ENCODE data around the gene NEUROG3.

Gene NEUROG3

DNA sequence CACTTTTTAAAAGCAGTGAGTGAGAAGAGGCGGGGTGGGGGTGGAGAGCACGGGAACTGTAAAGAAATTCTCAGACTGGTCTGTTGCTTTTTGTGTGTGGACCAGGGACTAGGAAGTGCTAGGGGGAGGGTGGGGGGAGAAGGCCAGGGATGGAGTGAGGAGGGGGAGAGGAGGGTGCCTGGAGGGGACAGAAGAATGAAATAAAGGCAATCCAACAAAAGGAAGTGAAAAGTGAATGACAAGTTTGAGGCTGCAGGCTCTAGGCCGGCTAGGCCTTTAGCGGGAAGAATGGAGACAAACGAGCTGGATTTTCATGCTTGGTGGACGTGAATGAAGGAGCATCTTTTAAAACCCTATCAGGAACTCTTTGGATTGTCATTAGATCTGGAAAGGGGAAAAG lies 13.7 kb downstream of the NEUROG3 start:
- CTCF ChIA-PET, result interaction anchor here (1.9 kb wide), 1 partner anchor 8 kb away, joined by 5 read pairs; no protein-coding TSS in a partner anchor
- Histone ChIP-seq H3K9me3 (ENCODE audit: control extremely low read depth in 1 of 5, control insufficient read depth in 4 of 5, insufficient read depth in 2 of 5, low read depth in 1 of 5, low read length in 4 of 5) (no peaks in the 10 kb centered on the region), H3K36me3 (ENCODE audit: control insufficient read depth in 4 of 4, insufficient read depth in 4 of 4, low read length in 3 of 4) (no peaks in the 10 kb centered on the region), H3K4me3 (ENCODE audit: control insufficient read depth in 1 of 7, extremely low read depth in 1 of 7, insufficient read depth in 4 of 7, low read depth in 2 of 7, low read length in 6 of 7) (no peak overlapping the region), H3K27me3 (replicated peaks in 2 of 5; ENCODE audit: control insufficient read depth in 4 of 5, insufficient read depth in 5 of 5, low read length in 4 of 5) (peaks cover 0 to 19% (median 11%) of the 10 kb centered on the region in 5 experiments), H3K27ac (ENCODE audit: insufficient read depth in 1 of 2, low read depth in 1 of 2, low read length in 2 of 2, poor library complexity in 1 of 2, severe bottlenecking in 2 of 2) (no peak overlapping the region), H3K4me1 (ENCODE audit: control extremely low read depth in 1 of 4, control insufficient read depth in 4 of 4, insufficient read depth in 4 of 4, low read length in 3 of 4) (peaks cover 0 to 7% (median 3%) of the 10 kb centered on the region in 4 experiments)
- POLR2A ChIA-PET, result no interaction called here
- DNase-seq, result no peak
- 95% methylated on average over 4 of the region's 6 CpGs for WGBS (ENCODE audit: insufficient coverage)

- peaks cover 0 to 7% (median 3%) of the 10 kb centered on the region in 4 experiments for H3K4me1 ChIP-seq (ENCODE audit: control extremely low read depth in 1 of 4, control insufficient read depth in 4 of 4, insufficient read depth in 4 of 4, low read length in 3 of 4)
- ChIA-PET CTCF (interaction anchor here (1.9 kb wide), 1 partner anchor 9 kb away, joined by 5 read pairs; no protein-coding TSS in a partner anchor), POLR2A (no interaction called here)
- peak; percentile 30 to 74 (median 66) for DNase-seq
- no peak overlapping the region for H3K4me3 ChIP-seq (ENCODE audit: control insufficient read depth in 1 of 7, extremely low read depth in 1 of 7, insufficient read depth in 4 of 7, low read depth in 2 of 7, low read length in 6 of 7)
- no CpG with 5 or more reads among the region's 2 CpGs for WGBS (ENCODE audit: insufficient coverage)
- H3K27me3 ChIP-seq (replicated peaks in 2 of 5; ENCODE audit: control insufficient read depth in 4 of 5, insufficient read depth in 5 of 5, low read length in 4 of 5), result peaks cover 0 to 13% (median 2%) of the 10 kb centered on the region in 5 experiments
- H3K36me3 ChIP-seq (ENCODE audit: control insufficient read depth in 4 of 4, insufficient read depth in 4 of 4, low read length in 3 of 4), result no peaks in the 10 kb centered on the region
- no peaks in the 10 kb centered on the region for H3K9me3 ChIP-seq (ENCODE audit: control extremely low read depth in 1 of 5, control insufficient read depth in 4 of 5, insufficient read depth in 2 of 5, low read depth in 1 of 5, low read length in 4 of 5)
- no peak overlapping the region for H3K27ac ChIP-seq (ENCODE audit: insufficient read depth in 1 of 2, low read depth in 1 of 2, low read length in 2 of 2, poor library complexity in 1 of 2, severe bottlenecking in 2 of 2)
Observed at GRCh38 chr10:69558559-69558958, 14.7 kb downstream of the NEUROG3 start.

DNA sequence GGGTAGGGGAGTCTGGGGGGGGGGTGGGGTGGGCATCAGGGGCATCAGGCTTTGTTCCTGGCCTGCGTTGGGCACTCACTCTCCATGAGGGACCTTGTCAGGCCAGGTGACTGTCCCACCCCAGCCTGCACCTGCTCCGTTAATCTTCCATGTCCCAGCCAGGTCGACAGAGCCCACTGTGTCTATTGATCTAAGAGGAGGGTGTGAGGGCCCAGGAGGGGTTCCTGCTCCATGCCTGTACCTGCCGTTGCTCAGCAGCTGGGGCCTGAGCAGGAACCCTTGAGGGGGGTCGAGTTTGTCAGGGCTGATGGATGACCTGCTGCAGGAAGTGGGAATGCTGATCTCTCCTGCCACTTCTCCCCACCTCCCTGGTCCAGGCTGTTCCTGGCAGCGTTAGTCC lies 18.6 kb downstream of the NEUROG3 start:
- H3K27me3 ChIP-seq (replicated peaks in 2 of 5; ENCODE audit: control insufficient read depth in 4 of 5, insufficient read depth in 5 of 5, low read length in 4 of 5), result peaks cover 0 to 9% (median 2%) of the 10 kb centered on the region in 5 experiments
- H3K4me3 ChIP-seq (ENCODE audit: control insufficient read depth in 1 of 7, extremely low read depth in 1 of 7, insufficient read depth in 4 of 7, low read depth in 2 of 7, low read length in 6 of 7), result no peak overlapping the region
- peaks cover 0 to 7% (median 3%) of the 10 kb centered on the region in 4 experiments for H3K4me1 ChIP-seq (ENCODE audit: control extremely low read depth in 1 of 4, control insufficient read depth in 4 of 4, insufficient read depth in 4 of 4, low read length in 3 of 4)
- no peaks in the 10 kb centered on the region for H3K36me3 ChIP-seq (ENCODE audit: control insufficient read depth in 4 of 4, insufficient read depth in 4 of 4, low read length in 3 of 4)
- POLR2A ChIA-PET, result no interaction called here
- peaks cover 5 to 17% (median 10%) of the 10 kb centered on the region in 5 experiments for H3K9me3 ChIP-seq (ENCODE audit: control extremely low read depth in 1 of 5, control insufficient read depth in 4 of 5, insufficient read depth in 2 of 5, low read depth in 1 of 5, low read length in 4 of 5)
- no peak for DNase-seq
- WGBS (ENCODE audit: insufficient coverage), result 81% methylated on average over 2 of the region's 6 CpGs
- H3K27ac ChIP-seq (ENCODE audit: insufficient read depth in 1 of 2, low read depth in 1 of 2, low read length in 2 of 2, poor library complexity in 1 of 2, severe bottlenecking in 2 of 2), result no peak overlapping the region
- CTCF ChIA-PET, result interaction anchor here (1.1 kb wide), 1 partner anchor 86 kb away, joined by 3 read pairs; no protein-coding TSS in a partner anchor

DNA sequence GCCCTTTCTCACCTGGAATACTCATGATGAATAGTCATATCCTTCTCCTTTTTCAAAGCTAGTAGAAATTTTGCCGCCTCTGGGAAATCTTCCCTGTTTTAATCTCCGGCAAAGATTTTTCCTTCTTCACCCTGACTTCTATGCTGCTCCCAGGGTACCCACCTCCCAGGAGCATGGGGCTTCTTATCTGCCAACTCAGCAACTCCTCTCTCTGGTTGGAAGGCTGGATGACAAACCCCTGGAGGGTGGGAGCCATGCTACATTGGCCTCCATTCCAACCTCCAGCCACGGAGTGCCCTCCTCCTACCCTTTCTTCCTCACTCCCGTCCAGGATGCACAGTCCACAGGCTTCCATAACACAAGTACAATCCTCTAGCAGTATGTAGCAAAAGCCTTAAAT lies 19.9 kb downstream of the NEUROG3 start:
- Histone ChIP-seq H3K4me3 (ENCODE audit: control insufficient read depth in 1 of 7, extremely low read depth in 1 of 7, insufficient read depth in 4 of 7, low read depth in 2 of 7, low read length in 6 of 7) (no peak overlapping the region), H3K9me3 (ENCODE audit: control extremely low read depth in 1 of 5, control insufficient read depth in 4 of 5, insufficient read depth in 2 of 5, low read depth in 1 of 5, low read length in 4 of 5) (peaks cover 6 to 28% (median 18%) of the 10 kb centered on the region in 5 experiments), H3K36me3 (ENCODE audit: control insufficient read depth in 4 of 4, insufficient read depth in 4 of 4, low read length in 3 of 4) (no peaks in the 10 kb centered on the region), H3K4me1 (ENCODE audit: control extremely low read depth in 1 of 4, control insufficient read depth in 4 of 4, insufficient read depth in 4 of 4, low read length in 3 of 4) (peaks cover 0 to 2% (median under 1%) of the 10 kb centered on the region in 4 experiments), H3K27me3 (replicated peaks in 2 of 5; ENCODE audit: control insufficient read depth in 4 of 5, insufficient read depth in 5 of 5, low read length in 4 of 5) (peaks cover 0 to 9% (median 2%) of the 10 kb centered on the region in 5 experiments), H3K27ac (ENCODE audit: insufficient read depth in 1 of 2, low read depth in 1 of 2, low read length in 2 of 2, poor library complexity in 1 of 2, severe bottlenecking in 2 of 2) (no peak overlapping the region)
- 92% methylated on average over 3 of the region's 4 CpGs for WGBS (ENCODE audit: insufficient coverage)
- no peak for DNase-seq
- ChIA-PET POLR2A (no interaction called here), CTCF (no interaction called here)

GRCh38 chr10:69552268-69552667 lies 21.0 kb downstream of the NEUROG3 start:
- H3K27me3 ChIP-seq (replicated peaks in 2 of 5; ENCODE audit: control insufficient read depth in 4 of 5, insufficient read depth in 5 of 5, low read length in 4 of 5), result peaks cover 0 to 9% (median 2%) of the 10 kb centered on the region in 5 experiments
- no CpG with 5 or more reads among the region's 1 CpG for WGBS (ENCODE audit: insufficient coverage)
- ChIA-PET CTCF (interaction anchor here (0.9 kb wide), 1 partner anchor 14 kb away, joined by 3 read pairs; no protein-coding TSS in a partner anchor), POLR2A (no interaction called here)
- no peaks in the 10 kb centered on the region for H3K4me1 ChIP-seq (ENCODE audit: control extremely low read depth in 1 of 4, control insufficient read depth in 4 of 4, insufficient read depth in 4 of 4, low read length in 3 of 4)
- DNase-seq, result no peak
- no peak overlapping the region for H3K27ac ChIP-seq (ENCODE audit: insufficient read depth in 1 of 2, low read depth in 1 of 2, low read length in 2 of 2, poor library complexity in 1 of 2, severe bottlenecking in 2 of 2)
- H3K4me3 ChIP-seq (ENCODE audit: control insufficient read depth in 1 of 7, extremely low read depth in 1 of 7, insufficient read depth in 4 of 7, low read depth in 2 of 7, low read length in 6 of 7), result no peak overlapping the region
- H3K9me3 ChIP-seq (ENCODE audit: control extremely low read depth in 1 of 5, control insufficient read depth in 4 of 5, insufficient read depth in 2 of 5, low read depth in 1 of 5, low read length in 4 of 5), result peaks cover 8 to 33% (median 22%) of the 10 kb centered on the region in 5 experiments
- no peaks in the 10 kb centered on the region for H3K36me3 ChIP-seq (ENCODE audit: control insufficient read depth in 4 of 4, insufficient read depth in 4 of 4, low read length in 3 of 4)

- POLR2A ChIA-PET, result no interaction called here
- Histone ChIP-seq H3K4me1 (ENCODE audit: control extremely low read depth in 1 of 4, control insufficient read depth in 4 of 4, insufficient read depth in 4 of 4, low read length in 3 of 4) (no peaks in the 10 kb centered on the region), H3K36me3 (ENCODE audit: control insufficient read depth in 4 of 4, insufficient read depth in 4 of 4, low read length in 3 of 4) (no peaks in the 10 kb centered on the region), H3K27ac (ENCODE audit: insufficient read depth in 1 of 2, low read depth in 1 of 2, low read length in 2 of 2, poor library complexity in 1 of 2, severe bottlenecking in 2 of 2) (no peak overlapping the region), H3K4me3 (ENCODE audit: control insufficient read depth in 1 of 7, extremely low read depth in 1 of 7, insufficient read depth in 4 of 7, low read depth in 2 of 7, low read length in 6 of 7) (no peak overlapping the region), H3K27me3 (replicated peaks in 2 of 5; ENCODE audit: control insufficient read depth in 4 of 5, insufficient read depth in 5 of 5, low read length in 4 of 5) (peaks cover 0 to 6% (median 2%) of the 10 kb centered on the region in 5 experiments), H3K9me3 (ENCODE audit: control extremely low read depth in 1 of 5, control insufficient read depth in 4 of 5, insufficient read depth in 2 of 5, low read depth in 1 of 5, low read length in 4 of 5) (peaks cover 8 to 37% (median 22%) of the 10 kb centered on the region in 5 experiments)
- DNase-seq, result peak in 2 of 3 donors; percentile 17 to 30
- CTCF ChIA-PET, result interaction anchor here (1.4 kb wide), 1 partner anchor 86 kb away, joined by 4 read pairs; no protein-coding TSS in a partner anchor
Observed at GRCh38 chr10:69549959-69550358, 23.3 kb downstream of the NEUROG3 start.

DNA sequence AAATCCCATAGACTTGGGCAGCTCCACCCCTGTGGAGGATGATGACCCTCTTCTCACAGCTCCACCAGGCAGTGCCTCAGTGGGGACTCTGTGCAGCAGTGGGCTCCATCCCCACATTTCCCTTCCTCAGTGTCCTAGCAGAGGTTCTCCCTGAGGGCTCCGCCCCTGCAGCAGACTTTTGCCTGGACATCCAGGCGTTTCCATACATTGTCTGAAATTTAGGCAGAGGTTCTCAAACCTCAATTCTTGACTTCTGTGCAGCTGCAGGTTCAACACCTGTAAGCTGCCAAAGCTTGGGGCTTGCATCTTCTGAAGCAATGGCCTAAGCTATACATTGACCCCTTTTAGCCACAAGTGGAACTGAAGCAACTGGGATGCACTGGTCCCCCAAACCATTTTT lies 31.8 kb downstream of the NEUROG3 start:
- DNase-seq, result no peak
- Histone ChIP-seq H3K4me1 (ENCODE audit: control extremely low read depth in 1 of 4, control insufficient read depth in 4 of 4, insufficient read depth in 4 of 4, low read length in 3 of 4) (no peaks in the 10 kb centered on the region), H3K4me3 (ENCODE audit: control insufficient read depth in 1 of 7, extremely low read depth in 1 of 7, insufficient read depth in 4 of 7, low read depth in 2 of 7, low read length in 6 of 7) (no peak overlapping the region), H3K9me3 (ENCODE audit: control extremely low read depth in 1 of 5, control insufficient read depth in 4 of 5, insufficient read depth in 2 of 5, low read depth in 1 of 5, low read length in 4 of 5) (peaks cover 0 to 22% (median 3%) of the 10 kb centered on the region in 5 experiments), H3K27ac (ENCODE audit: insufficient read depth in 1 of 2, low read depth in 1 of 2, low read length in 2 of 2, poor library complexity in 1 of 2, severe bottlenecking in 2 of 2) (no peak overlapping the region), H3K27me3 (replicated peaks in 2 of 5; ENCODE audit: control insufficient read depth in 4 of 5, insufficient read depth in 5 of 5, low read length in 4 of 5) (peaks cover 0 to 8% (median 2%) of the 10 kb centered on the region in 5 experiments), H3K36me3 (ENCODE audit: control insufficient read depth in 4 of 4, insufficient read depth in 4 of 4, low read length in 3 of 4) (no peaks in the 10 kb centered on the region)
- CTCF ChIA-PET, result interaction anchor here (1.6 kb wide), 1 partner anchor 10 kb away, joined by 4 read pairs; no protein-coding TSS in a partner anchor
- POLR2A ChIA-PET, result no interaction called here
- WGBS (ENCODE audit: insufficient coverage), result 72% methylated on average over 2 of the region's 2 CpGs

All from common myeloid progenitor, CD34-positive (primary cell).